UCSD-AML1 (cell line): ENCODE results near the gene HSPD1.

Experiments
- DNase-seq: peaks from one replicate; lab custom pipeline; 2025; ENCODE audit not compliant: unreplicated experiment; lab: John Stamatoyannopoulos, UW

The HSPD1 gene

GRCh38 chr2:197437380-197437779 lies 62.3 kb downstream of the HSPD1 start:
- no peak for DNase-seq
